Fibroblast of lung (primary cell): ENCODE measurements around the gene SUCO.

ENCODE experiments used
- EZH2 ChIP-seq: IDR thresholded peaks from 2 replicates; pipeline ENCODE4 v1.5.1; 2012; ENCODE audit warnings: low read length, control low read depth, mild to moderate bottlenecking; ENCODE audit errors: missing control alignments
- TF ChIP-seq, protein P1 (sequence below), 2 donors: IDR thresholded peaks in 1 of 2; conservative IDR thresholded peaks in 1 of 2; 1 replicate in 1 of 2; 2 replicates in 1 of 2; pipeline ENCODE4 v1.5.1; 2011 to 2012; ENCODE audit warnings: low read length in 2 of 2, control low read depth in 1 of 2, inconsistent platforms in 1 of 2, low read depth in 1 of 2, mild to moderate bottlenecking in 1 of 2

DNA sequence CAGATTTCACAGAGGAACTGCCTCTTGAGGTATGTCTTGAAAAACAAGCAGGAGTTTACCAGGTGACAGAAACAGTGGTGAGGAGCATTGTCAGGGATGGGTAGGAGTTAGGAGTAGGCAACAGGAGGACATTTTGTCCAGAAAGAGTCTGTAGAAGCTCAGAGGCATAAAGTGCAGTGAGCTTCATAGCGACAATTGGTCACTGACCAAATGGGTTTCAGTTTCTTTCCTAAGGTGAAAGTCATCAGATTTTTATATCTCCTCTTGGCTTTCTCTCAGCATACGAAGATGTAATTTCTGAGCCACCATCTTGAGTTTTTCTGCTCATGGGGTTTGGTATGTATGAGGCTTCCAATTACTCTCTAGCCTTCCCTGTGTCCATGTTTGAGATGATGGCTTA lies 96.7 kb downstream of the SUCO start:
- TF ChIP-seq, protein P1, sequence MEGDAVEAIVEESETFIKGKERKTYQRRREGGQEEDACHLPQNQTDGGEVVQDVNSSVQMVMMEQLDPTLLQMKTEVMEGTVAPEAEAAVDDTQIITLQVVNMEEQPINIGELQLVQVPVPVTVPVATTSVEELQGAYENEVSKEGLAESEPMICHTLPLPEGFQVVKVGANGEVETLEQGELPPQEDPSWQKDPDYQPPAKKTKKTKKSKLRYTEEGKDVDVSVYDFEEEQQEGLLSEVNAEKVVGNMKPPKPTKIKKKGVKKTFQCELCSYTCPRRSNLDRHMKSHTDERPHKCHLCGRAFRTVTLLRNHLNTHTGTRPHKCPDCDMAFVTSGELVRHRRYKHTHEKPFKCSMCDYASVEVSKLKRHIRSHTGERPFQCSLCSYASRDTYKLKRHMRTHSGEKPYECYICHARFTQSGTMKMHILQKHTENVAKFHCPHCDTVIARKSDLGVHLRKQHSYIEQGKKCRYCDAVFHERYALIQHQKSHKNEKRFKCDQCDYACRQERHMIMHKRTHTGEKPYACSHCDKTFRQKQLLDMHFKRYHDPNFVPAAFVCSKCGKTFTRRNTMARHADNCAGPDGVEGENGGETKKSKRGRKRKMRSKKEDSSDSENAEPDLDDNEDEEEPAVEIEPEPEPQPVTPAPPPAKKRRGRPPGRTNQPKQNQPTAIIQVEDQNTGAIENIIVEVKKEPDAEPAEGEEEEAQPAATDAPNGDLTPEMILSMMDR (conservative IDR thresholded peaks at IDR 0.05 in 1 of 2, IDR thresholded peaks at IDR 0.05 in 1 of 2; ENCODE audit: low read depth in 1 of 2, low read length in 2 of 2), result no peak
- TF ChIP-seq EZH2, result no peak
